Thyroid gland (tissue), 4 donors: ENCODE results near the gene FOXO6. TPM values are rescaled to one million over a fixed set of nuclear protein-coding genes. Genes with fewer than 3 reads are reported as not detected.

Experiments
- DNase-seq, 2 donors: peaks; one replicate each; pipeline ENCODE4 v3.0.0-alpha.2; 2019
- H3K27ac ChIP-seq, 3 donors: fragments of 200-600 bp; sonication (generic); 1 replicate in 2 of 3; 2 replicates in 1 of 3; pipeline ENCODE4 v1.5.1; 2016 to 2019; ENCODE audit warnings: mild to moderate bottlenecking in 1 of 3, moderate library complexity in 1 of 3
- H3K27me3 ChIP-seq: fragments of 200-600 bp; sonication (generic); one replicate; pipeline ENCODE4 v1.5.1; 2019
- H3K36me3 ChIP-seq, 2 donors: fragments of 200-600 bp; sonication (generic); one replicate each; pipeline ENCODE4 v1.5.1; 2016 to 2019
- H3K4me1 ChIP-seq, 2 donors: fragments of 200-600 bp; sonication (generic); one replicate each; pipeline ENCODE4 v1.5.1; 2017 to 2019
- H3K4me3 ChIP-seq, 3 donors: fragments of 200-600 bp; sonication (generic); replicated peaks in 1 of 3; 1 replicate in 2 of 3; 2 replicates in 1 of 3; pipeline ENCODE4 v1.5.1; 2016; ENCODE audit warnings: mild to moderate bottlenecking in 1 of 3
- H3K9me3 ChIP-seq: fragments of 200-600 bp; sonication (generic); one replicate; pipeline ENCODE4 v1.5.1; 2017
- POLR2A ChIP-seq, 2 donors: fragments of 450-650 bp; IDR thresholded peaks; one replicate each; pipeline ENCODE4 v1.6.1; 2017; ENCODE audit warnings: antibody characterized with exemption in 2 of 2, mild to moderate bottlenecking in 2 of 2, moderate library complexity in 1 of 2
- WGBS, 2 donors: methylation state at CpG; one replicate each; pipeline ENCODE4 v1.1.5; 2017; 5-methylcytosine and 5-hydroxymethylcytosine counted together
- intact Hi-C: fragments of 100-400 bp; cut with DNase I; formaldehyde crosslinking; loops from one replicate; pipeline ENCODE4 v1.15.1; 2023
- total RNA-seq, 4 donors: library from RNA; depleted of rRNA; stranded (reverse); fragments of >200 nt; gene quantifications; one replicate each; pipeline ENCODE4 v1.2.3, GENCODE V29; 2016
- TF ChIP-seq, protein P1 (sequence below), 6 experiments: fragments of 200-600 bp in 3 of 6; fragments of 450-650 bp in 3 of 6; sonication (generic) in 3 of 6; IDR thresholded peaks; one replicate each; pipeline ENCODE4 v1.5.1; 2016 to 2019; ENCODE audit warnings: antibody characterized with exemption in 6 of 6, mild to moderate bottlenecking in 2 of 6, inconsistent platforms in 1 of 6, moderate library complexity in 1 of 6

Gene FOXO6
- total RNA-seq, 4 donors from 2014 or later = 1.1 to 4.2 (median 2.6) TPM

DNA sequence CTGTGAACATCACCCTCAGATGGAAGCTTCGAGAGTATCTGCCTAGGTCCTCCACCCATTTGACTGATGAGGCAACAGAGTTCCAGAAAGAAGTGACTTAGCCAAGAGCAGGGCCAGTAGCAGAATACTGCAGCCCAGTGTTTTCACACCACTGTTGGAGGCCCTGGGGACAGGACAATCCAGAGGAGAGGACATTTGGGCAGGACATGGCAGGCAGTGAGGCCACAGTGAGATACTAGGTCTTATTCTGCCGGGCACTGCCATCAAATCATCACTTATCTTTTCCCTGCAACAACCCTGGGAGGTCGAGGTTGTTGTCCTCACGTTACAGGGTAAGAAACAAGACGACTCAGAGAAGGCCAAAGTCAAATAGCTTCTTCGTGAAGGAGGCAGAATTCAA is 5.5 kb upstream of the FOXO6 start:
- Histone ChIP-seq H3K9me3 (no peaks in the 10 kb centered on the region), H3K36me3 (no peaks in the 10 kb centered on the region), H3K27ac (no peak overlapping the region), H3K4me1 (peaks cover 4 to 7% of the 10 kb centered on the region in 2 donors), H3K27me3 (no peaks in the 10 kb centered on the region), H3K4me3 (no peak overlapping the region)
- TF ChIP-seq POLR2A (IDR thresholded peaks at IDR 0.05) = no peak
- TF ChIP-seq, protein P1, sequence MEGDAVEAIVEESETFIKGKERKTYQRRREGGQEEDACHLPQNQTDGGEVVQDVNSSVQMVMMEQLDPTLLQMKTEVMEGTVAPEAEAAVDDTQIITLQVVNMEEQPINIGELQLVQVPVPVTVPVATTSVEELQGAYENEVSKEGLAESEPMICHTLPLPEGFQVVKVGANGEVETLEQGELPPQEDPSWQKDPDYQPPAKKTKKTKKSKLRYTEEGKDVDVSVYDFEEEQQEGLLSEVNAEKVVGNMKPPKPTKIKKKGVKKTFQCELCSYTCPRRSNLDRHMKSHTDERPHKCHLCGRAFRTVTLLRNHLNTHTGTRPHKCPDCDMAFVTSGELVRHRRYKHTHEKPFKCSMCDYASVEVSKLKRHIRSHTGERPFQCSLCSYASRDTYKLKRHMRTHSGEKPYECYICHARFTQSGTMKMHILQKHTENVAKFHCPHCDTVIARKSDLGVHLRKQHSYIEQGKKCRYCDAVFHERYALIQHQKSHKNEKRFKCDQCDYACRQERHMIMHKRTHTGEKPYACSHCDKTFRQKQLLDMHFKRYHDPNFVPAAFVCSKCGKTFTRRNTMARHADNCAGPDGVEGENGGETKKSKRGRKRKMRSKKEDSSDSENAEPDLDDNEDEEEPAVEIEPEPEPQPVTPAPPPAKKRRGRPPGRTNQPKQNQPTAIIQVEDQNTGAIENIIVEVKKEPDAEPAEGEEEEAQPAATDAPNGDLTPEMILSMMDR (IDR thresholded peaks at IDR 0.05) = no peak
- no peak for DNase-seq
- 74 to 87% methylated on average over 6 of the region's 6 CpGs for WGBS, 2 donors
- intact Hi-C loops = no loop called here

- 88 to 90% methylated on average over 4 of the region's 4 CpGs for WGBS, 2 donors
- Histone ChIP-seq H3K27me3 (no peaks in the 10 kb centered on the region), H3K27ac (no peak overlapping the region), H3K36me3 (no peaks in the 10 kb centered on the region), H3K9me3 (no peaks in the 10 kb centered on the region), H3K4me3 (no peak overlapping the region), H3K4me1 (peaks cover 4 to 9% of the 10 kb centered on the region in 2 donors)
- intact Hi-C loops = no loop called here
- no peak for DNase-seq
- TF ChIP-seq POLR2A (IDR thresholded peaks at IDR 0.05) = no peak
- TF ChIP-seq, protein P1 (IDR thresholded peaks at IDR 0.05) = no peak
Measured at GRCh38 chr1:41356752-41357151, 4.5 kb upstream of the FOXO6 start.

DNA sequence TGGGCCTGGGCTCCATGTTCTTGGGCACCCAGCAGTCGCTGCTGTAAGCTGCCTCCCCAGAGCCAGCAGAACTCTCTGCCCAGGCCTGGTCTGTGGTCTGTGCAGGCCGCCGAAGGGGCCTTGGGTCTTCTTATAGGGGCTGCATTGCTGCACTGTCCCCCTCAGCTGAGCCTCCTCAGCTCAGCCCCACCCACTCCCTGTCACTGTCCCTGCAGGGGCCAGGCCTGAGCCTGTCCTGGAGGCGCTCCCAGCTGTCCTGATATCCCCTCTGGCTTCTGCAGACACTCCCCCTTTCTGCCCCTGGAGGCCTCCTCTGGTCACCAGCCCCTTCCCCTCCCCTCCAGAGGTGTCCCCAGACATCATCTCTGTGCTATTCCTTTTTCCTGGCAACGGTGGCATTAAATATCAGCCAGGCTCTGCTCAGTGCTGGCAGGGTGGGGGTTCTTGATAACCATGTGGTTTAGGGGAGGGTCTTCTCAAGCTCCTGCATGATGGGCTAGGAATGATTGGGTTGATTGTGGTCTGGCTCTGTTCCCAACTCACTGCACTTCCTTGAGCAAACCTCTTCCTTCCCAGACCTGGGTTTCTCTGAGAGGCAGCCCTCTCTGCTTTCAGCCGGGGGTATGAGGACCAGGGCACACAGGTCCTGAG is 3.7 kb upstream of the FOXO6 start:
- Histone ChIP-seq H3K4me3 (no peak overlapping the region), H3K36me3 (no peaks in the 10 kb centered on the region), H3K9me3 (no peaks in the 10 kb centered on the region), H3K4me1 (peaks cover 9 to 17% of the 10 kb centered on the region in 2 donors), H3K27me3 (no peaks in the 10 kb centered on the region), H3K27ac (no peak overlapping the region)
- TF ChIP-seq, protein P1 (IDR thresholded peaks at IDR 0.05) = no peak
- no peak for TF ChIP-seq POLR2A (IDR thresholded peaks at IDR 0.05)
- intact Hi-C loops = no loop called here
- DNase-seq = no peak
- 55 to 73% methylated on average over 3 to 6 of the region's 6 CpGs for WGBS, 2 donors

DNA sequence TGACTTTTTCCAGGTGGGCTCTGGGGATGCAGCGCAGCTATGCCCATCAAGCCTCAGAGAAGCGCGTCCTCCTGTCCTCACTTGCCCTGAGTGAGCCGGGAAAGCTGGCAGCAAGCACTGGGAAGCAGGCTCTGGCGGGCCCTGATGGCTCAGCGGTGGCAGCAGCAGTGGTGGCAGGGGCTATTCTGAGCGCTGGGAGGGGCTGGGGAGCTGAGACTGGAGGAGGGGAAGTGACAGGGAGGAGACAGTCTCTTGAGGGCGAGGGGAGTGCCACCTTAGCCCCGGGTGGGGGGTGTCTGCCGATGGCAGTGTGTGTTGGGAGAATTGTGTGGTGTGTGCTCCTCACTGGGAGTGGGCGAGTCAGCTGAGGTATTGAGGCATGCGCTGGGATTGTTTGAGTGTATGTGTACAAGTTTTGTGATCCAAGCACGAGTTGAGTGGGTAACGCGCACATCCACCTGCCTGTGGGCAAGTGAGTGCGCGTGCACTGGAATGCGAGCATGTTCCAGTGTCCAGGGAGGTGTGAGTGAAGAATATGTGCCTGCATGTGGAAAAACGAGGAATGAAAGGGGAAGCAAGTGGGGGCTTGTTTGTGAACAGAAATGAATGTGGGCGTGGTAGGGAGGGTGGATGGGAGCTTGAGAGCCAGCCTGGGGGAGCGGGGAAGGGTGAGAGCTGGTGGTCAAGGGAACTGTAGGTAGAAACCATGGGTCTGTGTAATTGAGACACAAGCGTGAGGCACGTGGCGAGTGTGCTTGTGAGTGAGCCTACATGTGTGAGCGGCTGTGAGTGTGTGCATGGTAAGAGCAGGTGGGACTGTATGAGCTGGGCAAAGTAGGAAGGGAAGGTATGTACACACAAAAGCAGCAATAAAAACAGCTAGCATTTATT is 2.9 kb upstream of the FOXO6 start:
- peak; percentile 16 to 24 for DNase-seq
- Histone ChIP-seq H3K4me1 (peaks cover 9 to 19% of the 10 kb centered on the region in 2 donors), H3K27ac (no peak overlapping the region)

More for the DNA sequence above, 2.9 kb upstream of the FOXO6 start:
- H3K27me3 ChIP-seq = no peaks in the 10 kb centered on the region
- TF ChIP-seq, protein P1 (IDR thresholded peaks at IDR 0.05) = no peak
- TF ChIP-seq POLR2A (IDR thresholded peaks at IDR 0.05) = no peak
- WGBS, 2 donors = 58 to 71% methylated on average over 24 to 25 of the region's 25 CpGs
- no peaks in the 10 kb centered on the region for H3K9me3 ChIP-seq
- no peaks in the 10 kb centered on the region for H3K36me3 ChIP-seq
- no peak overlapping the region for H3K4me3 ChIP-seq
- intact Hi-C loops = no loop called here
